K562 (cell line): ENCODE results near the gene BRSK1. TPM values are rescaled to one million over a fixed set of nuclear protein-coding genes. Genes with fewer than 3 reads are reported as not detected.

Experiments used
- ARHGAP35 ChIP-seq: fragments of 450-650 bp; IDR thresholded peaks from 2 replicates; pipeline ENCODE4 v1.6.1; 2018; ENCODE audit not compliant: partially characterized antibody
- ELK3 ChIP-seq: fragments of 450-650 bp; formaldehyde crosslinking; IDR thresholded peaks from 2 replicates; pipeline ENCODE4 v1.4.0; 2020; ENCODE audit warnings: mild to moderate bottlenecking
- FOXK1 ChIP-seq: sonication (generic); formaldehyde crosslinking; IDR thresholded peaks from 2 replicates; pipeline ENCODE4 v1.8.0; 2022; ENCODE audit warnings: missing genetic modification reagents, mild to moderate bottlenecking, borderline replicate concordance
- KDM5B ChIP-seq: fragments of 200-600 bp; sonication (generic); IDR thresholded peaks from 2 replicates; pipeline ENCODE4 v1.6.1; 2012; ENCODE audit warnings: low read depth, mild to moderate bottlenecking, moderate library complexity, low read length, control low read depth, inconsistent platforms; ENCODE audit not compliant: insufficient replicate concordance
- MXD1 ChIP-seq: fragments of 250-450 bp; sonication (Bioruptor Pico); IDR thresholded peaks from 2 replicates; pipeline ENCODE4 v1.8.0; 2021; ENCODE audit warnings: borderline replicate concordance, mild to moderate bottlenecking, moderate library complexity; ENCODE audit not compliant: poor library complexity, severe bottlenecking
- POLR2AphosphoS2 ChIP-seq: IDR thresholded peaks from 2 replicates; pipeline ENCODE4 v1.6.1; 2012; ENCODE audit warnings: low read length, improper control_type of control experiment
- RCOR1 ChIP-seq, 2 experiments: IDR thresholded peaks; 2 replicates each; pipeline ENCODE4 v1.6.1; 2012; ENCODE audit warnings: low read depth in 2 of 2, low read length in 2 of 2, borderline replicate concordance in 1 of 2, improper control_type of control experiment in 1 of 2
- SMAD3 ChIP-seq: fragments of 450-650 bp; formaldehyde crosslinking; conservative IDR thresholded peaks from 2 replicates; pipeline ENCODE4 v1.4.0; 2020; ENCODE audit warnings: mild to moderate bottlenecking
- ZBTB26 ChIP-seq: fragments of 450-650 bp; formaldehyde crosslinking; IDR thresholded peaks from 2 replicates; pipeline ENCODE4 v1.4.0; 2022; ENCODE audit warnings: missing genetic modification characterization
- ZC3H4 ChIP-seq: sonication (generic); formaldehyde crosslinking; IDR thresholded peaks from 2 replicates; pipeline ENCODE4 v1.9.0; 2021; ENCODE audit warnings: missing genetic modification reagents, borderline replicate concordance
- ZNF407 ChIP-seq: fragments of 450-650 bp; IDR thresholded peaks from 2 replicates; pipeline ENCODE4 v1.6.1; 2016; ENCODE audit warnings: low read depth
- ZNF507 ChIP-seq: conservative IDR thresholded peaks from 2 replicates; pipeline ENCODE4 v1.6.1; 2017; ENCODE audit warnings: missing genetic modification characterization, missing compliant biosample characterization
- ZNF589 ChIP-seq: fragments of 200-800 bp; sonication (Bioruptor generic); IDR thresholded peaks from 2 replicates; pipeline ENCODE4 v1.6.1; 2016; ENCODE audit warnings: low read depth, missing genetic modification characterization, missing compliant biosample characterization
- polyA plus RNA-seq, 8 experiments: library from polyadenylated mRNA; depleted of rRNA in 4 of 8; stranded (reverse) in 5 of 8; unstranded in 3 of 8; fragments of >200 nt; fragmentation: Nextera tagmentation in 2 of 8; fragmentation: Illumina TruSeq in 1 of 8; extraction: Ambion mirVana in 2 of 8; extraction: Trizol in 1 of 8; gene quantifications; 2 replicates each; pipeline versions ENCODE4 v1.2.1 to v1.2.3, GENCODE V29; 2011 to 2014; ENCODE audit warnings: inconsistent platforms in 1 of 8, missing spikeins in 1 of 8
- total RNA-seq, 7 experiments: library from RNA; depleted of rRNA in 6 of 7; stranded (reverse); fragments of >200 nt in 6 of 7; fragmentation: Illumina TruSeq in 2 of 7; extraction: Trizol in 2 of 7; gene quantifications; 2 replicates each; pipeline versions ENCODE4 v1.2.1 to v1.2.3, GENCODE V29; 2011 to 2021; ENCODE audit warnings: low replicate concordance in 1 of 7
- TF ChIP-seq, protein P1 (sequence below): IDR thresholded peaks from 2 replicates; pipeline ENCODE4 v1.6.1; 2011; ENCODE audit not compliant: insufficient read length; ENCODE audit errors: extremely low read depth

The BRSK1 gene
- total and polyA plus RNA-seq, 9 of the 15 experiments (the other 6 are each of a cell fraction or from before 2014, with no cell fraction given): 1.7 to 9.3 (median 3.8) TPM; not detected in 2

DNA sequence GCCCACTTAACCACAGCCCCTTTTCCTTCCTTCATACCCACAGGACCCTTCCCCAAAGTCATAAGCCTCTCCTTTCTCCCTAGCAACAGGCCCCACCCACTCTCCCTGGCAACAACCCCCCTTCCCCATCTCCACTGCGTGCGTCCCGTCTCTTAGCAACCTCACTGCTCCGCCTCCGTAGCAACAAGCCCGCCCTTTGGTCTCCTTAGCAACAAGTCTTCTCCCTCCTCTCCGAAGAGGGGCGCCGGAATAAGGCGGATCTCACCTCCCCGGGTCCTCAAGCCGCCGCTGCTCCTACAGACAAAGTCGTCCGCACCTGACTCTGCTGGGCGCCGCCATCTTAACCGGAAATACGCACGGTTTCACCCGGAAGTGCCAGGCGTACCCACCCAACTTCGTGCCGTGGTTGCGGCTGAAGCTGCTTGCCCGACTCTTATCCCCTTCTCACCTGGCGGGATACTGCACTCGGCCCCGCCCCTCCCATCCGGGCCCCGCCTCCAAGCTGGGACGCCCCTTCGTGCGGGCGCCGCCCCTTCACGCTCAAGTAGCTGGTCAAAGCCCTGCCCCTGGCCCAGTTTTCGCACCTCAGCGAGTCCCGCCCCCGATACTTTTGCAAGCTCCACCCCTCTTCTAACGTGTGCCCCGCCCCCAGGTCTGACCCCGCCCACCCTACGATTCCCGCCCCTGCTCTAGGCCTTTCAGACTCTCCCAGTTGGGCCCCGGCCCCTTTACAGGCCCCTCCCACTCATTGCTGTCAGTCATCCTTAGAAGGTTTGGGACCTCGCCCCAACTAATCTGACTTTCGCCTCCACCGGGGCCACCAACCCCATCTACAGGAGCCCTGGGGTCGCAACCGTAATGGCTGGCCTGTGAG lies 3.8 kb upstream of the BRSK1 start, which contains the start of gene HSPBP1 (continued):
- TF ChIP-seq ARHGAP35 (no peak), RCOR1 (IDR thresholded peaks at IDR 0.05; ENCODE audit: borderline replicate concordance in 1 of 2, low read depth in 2 of 2, low read length in 2 of 2) (peak in 1 of 2 experiments; percentile 61; a peak in 2 of 4 replicates), SMAD3 (no peak), MXD1 (CRISPR knock-in tag) (peak; percentile 96), ZC3H4 (CRISPR knock-in tag) (no peak), ZBTB26 (CRISPR knock-in tag) (0 out of 2 replicates have a peak, but pooled peaks have one; percentile 28), ZNF589 (CRISPR knock-in tag) (no peak), KDM5B (no peak), ZNF507 (tag) (no peak), POLR2AphosphoS2 (no peak), FOXK1 (CRISPR knock-in tag) (no peak), ELK3 (CRISPR knock-in tag) (no peak), ZNF407 (no peak)
- TF ChIP-seq, protein P1, sequence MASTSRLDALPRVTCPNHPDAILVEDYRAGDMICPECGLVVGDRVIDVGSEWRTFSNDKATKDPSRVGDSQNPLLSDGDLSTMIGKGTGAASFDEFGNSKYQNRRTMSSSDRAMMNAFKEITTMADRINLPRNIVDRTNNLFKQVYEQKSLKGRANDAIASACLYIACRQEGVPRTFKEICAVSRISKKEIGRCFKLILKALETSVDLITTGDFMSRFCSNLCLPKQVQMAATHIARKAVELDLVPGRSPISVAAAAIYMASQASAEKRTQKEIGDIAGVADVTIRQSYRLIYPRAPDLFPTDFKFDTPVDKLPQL: no peak
